Muscle layer of colon (tissue), 2 donors: ENCODE results near the gene ARHGAP26.

Source experiments
- H3K27ac ChIP-seq: one replicate; pipeline ENCODE4 v1.7.0; 2013; ENCODE audit warnings: low read depth, mild to moderate bottlenecking, low read length, moderate library complexity
- H3K27me3 ChIP-seq, 2 donors: one replicate each; pipeline ENCODE4 v1.7.0; 2013; ENCODE audit warnings: low read length in 2 of 2, mild to moderate bottlenecking in 2 of 2; ENCODE audit not compliant: insufficient read depth in 2 of 2, control insufficient read depth in 1 of 2
- H3K36me3 ChIP-seq: one replicate; pipeline ENCODE4 v1.7.0; 2013; ENCODE audit warnings: mild to moderate bottlenecking, low read length; ENCODE audit not compliant: insufficient read depth
- H3K4me1 ChIP-seq: one replicate; pipeline ENCODE4 v1.7.0; 2013; ENCODE audit warnings: mild to moderate bottlenecking, low read length; ENCODE audit not compliant: insufficient read depth
- H3K4me3 ChIP-seq, 2 donors: one replicate each; pipeline ENCODE4 v1.7.0; 2013; ENCODE audit warnings: low read length in 2 of 2, low read depth in 1 of 2, mild to moderate bottlenecking in 1 of 2, moderate library complexity in 1 of 2
- H3K9ac ChIP-seq: one replicate; pipeline ENCODE4 v1.7.0; 2013; ENCODE audit warnings: low read length
- H3K9me3 ChIP-seq: one replicate; pipeline ENCODE4 v1.7.0; 2013; ENCODE audit warnings: mild to moderate bottlenecking, low read length
- donor health status: abdominal sarcoma.
- donor health status: Adenocarcinoma of cecum.

ARHGAP26 gene

GRCh38 chr5:142969186-142969585 lies 199.0 kb downstream of the ARHGAP26 start:
- no peaks in the 10 kb centered on the region for H3K27me3 ChIP-seq
- H3K27ac ChIP-seq: no peak overlapping the region
- H3K4me3 ChIP-seq: no peak overlapping the region
- H3K9me3 ChIP-seq: no peaks in the 10 kb centered on the region
- H3K36me3 ChIP-seq: no peaks in the 10 kb centered on the region
- peaks cover 41% of the 10 kb centered on the region for H3K4me1 ChIP-seq
- no peak overlapping the region for H3K9ac ChIP-seq

GRCh38 chr5:142969624-142970439 lies 199.7 kb downstream of the ARHGAP26 start:
- H3K36me3 ChIP-seq: no peaks in the 10 kb centered on the region
- H3K9me3 ChIP-seq: no peaks in the 10 kb centered on the region
- peak overlapping the region; percentile 46 for H3K27ac ChIP-seq
- peaks cover 46% of the 10 kb centered on the region for H3K4me1 ChIP-seq
- no peaks in the 10 kb centered on the region for H3K27me3 ChIP-seq
- H3K4me3 ChIP-seq: no peak overlapping the region
- no peak overlapping the region for H3K9ac ChIP-seq

- Histone ChIP-seq H3K4me1 (peaks cover 46% of the 10 kb centered on the region), H3K9me3 (no peaks in the 10 kb centered on the region), H3K9ac (no peak overlapping the region), H3K4me3 (no peak overlapping the region), H3K27me3 (no peaks in the 10 kb centered on the region), H3K36me3 (no peaks in the 10 kb centered on the region), H3K27ac (peak overlapping the region; percentile 46)
These were observed 200.4 kb downstream of the ARHGAP26 start for GRCh38 chr5:142970440-142971030.

GRCh38 chr5:142971303-142972013 lies 201.3 kb downstream of the ARHGAP26 start:
- Histone ChIP-seq H3K4me1 (peaks cover 46% of the 10 kb centered on the region), H3K4me3 (no peak overlapping the region), H3K9me3 (no peaks in the 10 kb centered on the region), H3K9ac (no peak overlapping the region), H3K36me3 (no peaks in the 10 kb centered on the region), H3K27ac (no peak overlapping the region), H3K27me3 (no peaks in the 10 kb centered on the region)

GRCh38 chr5:142972064-142972570 lies 201.9 kb downstream of the ARHGAP26 start:
- Histone ChIP-seq H3K4me3 (no peak overlapping the region), H3K27ac (no peak overlapping the region), H3K27me3 (no peaks in the 10 kb centered on the region), H3K4me1 (peaks cover 46% of the 10 kb centered on the region), H3K9ac (no peak overlapping the region), H3K9me3 (no peaks in the 10 kb centered on the region), H3K36me3 (no peaks in the 10 kb centered on the region)

- Histone ChIP-seq H3K27ac (no peak overlapping the region), H3K27me3 (no peaks in the 10 kb centered on the region), H3K36me3 (no peaks in the 10 kb centered on the region), H3K9me3 (no peaks in the 10 kb centered on the region), H3K4me1 (peaks cover 46% of the 10 kb centered on the region), H3K4me3 (no peak overlapping the region), H3K9ac (no peak overlapping the region)
These were observed 203.8 kb downstream of the ARHGAP26 start for GRCh38 chr5:142973932-142974331.

GRCh38 chr5:142974409-142974808 lies 204.2 kb downstream of the ARHGAP26 start:
- Histone ChIP-seq H3K36me3 (no peaks in the 10 kb centered on the region), H3K4me3 (no peak overlapping the region), H3K4me1 (peaks cover 46% of the 10 kb centered on the region), H3K27me3 (no peaks in the 10 kb centered on the region), H3K9ac (no peak overlapping the region), H3K27ac (no peak overlapping the region), H3K9me3 (no peaks in the 10 kb centered on the region)

- Histone ChIP-seq H3K4me3 (no peak overlapping the region), H3K9me3 (no peaks in the 10 kb centered on the region), H3K27ac (no peak overlapping the region), H3K9ac (no peak overlapping the region), H3K36me3 (no peaks in the 10 kb centered on the region), H3K4me1 (peaks cover 38% of the 10 kb centered on the region), H3K27me3 (no peaks in the 10 kb centered on the region)
These were observed 206.7 kb downstream of the ARHGAP26 start for GRCh38 chr5:142976861-142977260.

- Histone ChIP-seq H3K4me1 (peaks cover 38% of the 10 kb centered on the region), H3K36me3 (no peaks in the 10 kb centered on the region), H3K4me3 (no peak overlapping the region), H3K27ac (no peak overlapping the region), H3K27me3 (no peaks in the 10 kb centered on the region), H3K9ac (no peak overlapping the region), H3K9me3 (no peaks in the 10 kb centered on the region)
These were observed 207.3 kb downstream of the ARHGAP26 start for GRCh38 chr5:142977363-142978051.

- Histone ChIP-seq H3K27me3 (no peaks in the 10 kb centered on the region), H3K36me3 (no peaks in the 10 kb centered on the region), H3K9me3 (no peaks in the 10 kb centered on the region), H3K27ac (no peak overlapping the region), H3K9ac (no peak overlapping the region), H3K4me3 (no peak overlapping the region), H3K4me1 (peaks cover 44% of the 10 kb centered on the region)
These were observed 208.1 kb downstream of the ARHGAP26 start for GRCh38 chr5:142978252-142978651.

- H3K9me3 ChIP-seq: no peaks in the 10 kb centered on the region
- no peak overlapping the region for H3K9ac ChIP-seq
- H3K4me3 ChIP-seq: no peak overlapping the region
- no peaks in the 10 kb centered on the region for H3K36me3 ChIP-seq
- H3K4me1 ChIP-seq: peaks cover 44% of the 10 kb centered on the region
- H3K27ac ChIP-seq: no peak overlapping the region
- H3K27me3 ChIP-seq: no peaks in the 10 kb centered on the region
These were observed 208.5 kb downstream of the ARHGAP26 start for GRCh38 chr5:142978726-142979125.
